Liver (tissue), 9 donors: ENCODE data around the gene RGP1. TPM values are rescaled to one million over a fixed set of nuclear protein-coding genes. Genes with fewer than 3 reads are reported as not detected.

Experiments used
- DNase-seq: peaks from one replicate; pipeline ENCODE4 v3.0.0-alpha.2; 2017; ENCODE audit warnings: low spot score
- H3K27ac ChIP-seq, 2 donors: one replicate each; pipeline ENCODE4 v1.7.0; 2013; ENCODE audit warnings: inconsistent platforms in 2 of 2, low read length in 2 of 2, control low read depth in 1 of 2, low read depth in 1 of 2, mild to moderate bottlenecking in 1 of 2
- H3K27me3 ChIP-seq, 4 donors: one replicate each; pipeline versions ENCODE4 v1.6.1 to v1.7.0; 2013; ENCODE audit warnings: low read length in 3 of 4, inconsistent platforms in 1 of 4, mild to moderate bottlenecking in 1 of 4, moderate library complexity in 1 of 4; ENCODE audit not compliant: control insufficient read depth in 4 of 4, insufficient read depth in 4 of 4
- H3K36me3 ChIP-seq, 4 donors: one replicate each; pipeline versions ENCODE4 v1.6.1 to v1.7.0; 2013; ENCODE audit warnings: low read length in 3 of 4, mild to moderate bottlenecking in 3 of 4, low read depth in 1 of 4, moderate library complexity in 1 of 4; ENCODE audit not compliant: control insufficient read depth in 4 of 4, insufficient read depth in 3 of 4
- H3K4me1 ChIP-seq, 4 donors: one replicate each; pipeline versions ENCODE4 v1.6.1 to v1.7.0; 2013; ENCODE audit warnings: low read length in 3 of 4, mild to moderate bottlenecking in 3 of 4, moderate library complexity in 1 of 4; ENCODE audit not compliant: control insufficient read depth in 4 of 4, insufficient read depth in 4 of 4
- H3K4me3 ChIP-seq, 3 donors: one replicate each; pipeline versions ENCODE4 v1.6.1 to v1.7.0; 2013; ENCODE audit warnings: low read length in 3 of 3, control low read depth in 1 of 3, low read depth in 1 of 3, mild to moderate bottlenecking in 1 of 3
- H3K9ac ChIP-seq, 2 donors: one replicate each; pipeline ENCODE4 v1.7.0; 2013; ENCODE audit warnings: low read length in 2 of 2, mild to moderate bottlenecking in 2 of 2, moderate library complexity in 2 of 2, control low read depth in 1 of 2, low read depth in 1 of 2
- H3K9me3 ChIP-seq, 4 donors: one replicate each; pipeline versions ENCODE4 v1.6.1 to v1.7.0; 2013; ENCODE audit warnings: low read length in 3 of 4; ENCODE audit not compliant: control insufficient read depth in 4 of 4
- EGR1 ChIP-seq, 2 donors: IDR thresholded peaks; 2 replicates each; pipeline ENCODE4 v1.6.1; 2016 to 2018; ENCODE audit warnings: antibody characterized with exemption in 2 of 2, low read depth in 2 of 2
- FOXA2 ChIP-seq: IDR thresholded peaks from 2 replicates; pipeline ENCODE4 v1.6.1; 2016; ENCODE audit warnings: antibody characterized with exemption
- GABPA ChIP-seq, 2 donors: IDR thresholded peaks in 1 of 2; conservative IDR thresholded peaks in 1 of 2; 2 replicates each; pipeline ENCODE4 v1.6.1; 2016; ENCODE audit warnings: antibody characterized with exemption in 2 of 2, mild to moderate bottlenecking in 1 of 2, moderate library complexity in 1 of 2
- HNF4G ChIP-seq: IDR thresholded peaks from 2 replicates; pipeline ENCODE4 v1.6.1; 2016; ENCODE audit warnings: antibody characterized with exemption
- JUND ChIP-seq, 2 donors: IDR thresholded peaks; 2 replicates each; pipeline ENCODE4 v1.6.1; 2016; ENCODE audit warnings: antibody characterized with exemption in 2 of 2
- MAX ChIP-seq: IDR thresholded peaks from 2 replicates; pipeline ENCODE4 v1.6.1; 2016; ENCODE audit warnings: antibody characterized with exemption
- NR2F2 ChIP-seq: IDR thresholded peaks from 2 replicates; pipeline ENCODE4 v1.6.1; 2016; ENCODE audit warnings: antibody characterized with exemption
- RAD21 ChIP-seq, 2 donors: IDR thresholded peaks; 2 replicates each; pipeline ENCODE4 v1.6.1; 2016; ENCODE audit warnings: antibody characterized with exemption in 2 of 2, mild to moderate bottlenecking in 2 of 2
- RXRA ChIP-seq, 2 donors: IDR thresholded peaks; 2 replicates each; pipeline ENCODE4 v1.6.1; 2017 to 2018; ENCODE audit warnings: antibody characterized with exemption in 2 of 2, mild to moderate bottlenecking in 1 of 2
- SP1 ChIP-seq: IDR thresholded peaks from 2 replicates; pipeline ENCODE4 v1.6.1; 2018; ENCODE audit warnings: antibody characterized with exemption, mild to moderate bottlenecking
- TAF1 ChIP-seq: conservative IDR thresholded peaks from 2 replicates; pipeline ENCODE4 v1.6.1; 2016; ENCODE audit warnings: antibody characterized with exemption, mild to moderate bottlenecking
- YY1 ChIP-seq: IDR thresholded peaks from 2 replicates; pipeline ENCODE4 v1.6.1; 2016; ENCODE audit warnings: antibody characterized with exemption, mild to moderate bottlenecking
- WGBS: extraction: QIAGEN DNeasy Blood & Tissue Kit; methylation state at CpG from one replicate; pipeline ENCODE4 v1.1.7; 2013; 5-methylcytosine and 5-hydroxymethylcytosine counted together
- polyA plus RNA-seq, 2 donors: library from polyadenylated mRNA; stranded (reverse) in 1 of 2; unstranded in 1 of 2; fragments of 200-250 nt in 1 of 2; fragments of >200 nt in 1 of 2; fragmentation: Nextera tagmentation in 1 of 2; extraction: Ambion mirVana in 1 of 2; gene quantifications; one replicate each; pipeline versions ENCODE4 v1.2.1 to v1.2.3, GENCODE V29; 2013 to 2015
- total RNA-seq, 2 donors: library from RNA; depleted of rRNA; stranded (reverse); fragments of >200 nt; gene quantifications; one replicate each; pipeline ENCODE4 v1.2.3, GENCODE V29; 2014
- TF ChIP-seq, protein P1 (sequence below): IDR thresholded peaks from 2 replicates; pipeline ENCODE4 v1.6.1; 2016; ENCODE audit warnings: antibody characterized with exemption
- TF ChIP-seq, protein P2 (sequence below): fragments of 150-350 bp; IDR thresholded peaks from 2 replicates; pipeline ENCODE4 v1.5.1; 2017; ENCODE audit warnings: improper control_type of control experiment, low read depth, low read length; ENCODE audit not compliant: missing input control
- TF ChIP-seq, protein P3 (sequence below): IDR thresholded peaks from 2 replicates; pipeline ENCODE4 v1.6.1; 2016; ENCODE audit warnings: antibody characterized with exemption
- TF ChIP-seq, protein P4 (sequence below): IDR thresholded peaks from 2 replicates; pipeline ENCODE4 v1.6.1; 2016; ENCODE audit warnings: antibody characterized with exemption, mild to moderate bottlenecking
- donor health status: healthy.
- donor health status: healthy.
- donor health status: healthy.
- donor health status: healthy.
- donor health status: healthy.

The RGP1 gene
- total and polyA plus RNA-seq, 4 donors, result 2.6 to 10.7 (median 5.9) TPM

- Histone ChIP-seq H3K9ac (no peak overlapping the region), H3K4me3 (no peak overlapping the region), H3K36me3 (peaks cover 46 to 94% (median 86%) of the 10 kb centered on the region in 4 donors), H3K27me3 (no peaks in the 10 kb centered on the region), H3K4me1 (no peaks in the 10 kb centered on the region), H3K9me3 (no peaks in the 10 kb centered on the region), H3K27ac (no peak overlapping the region)
- DNase-seq, result no peak
- TF ChIP-seq, protein P1, sequence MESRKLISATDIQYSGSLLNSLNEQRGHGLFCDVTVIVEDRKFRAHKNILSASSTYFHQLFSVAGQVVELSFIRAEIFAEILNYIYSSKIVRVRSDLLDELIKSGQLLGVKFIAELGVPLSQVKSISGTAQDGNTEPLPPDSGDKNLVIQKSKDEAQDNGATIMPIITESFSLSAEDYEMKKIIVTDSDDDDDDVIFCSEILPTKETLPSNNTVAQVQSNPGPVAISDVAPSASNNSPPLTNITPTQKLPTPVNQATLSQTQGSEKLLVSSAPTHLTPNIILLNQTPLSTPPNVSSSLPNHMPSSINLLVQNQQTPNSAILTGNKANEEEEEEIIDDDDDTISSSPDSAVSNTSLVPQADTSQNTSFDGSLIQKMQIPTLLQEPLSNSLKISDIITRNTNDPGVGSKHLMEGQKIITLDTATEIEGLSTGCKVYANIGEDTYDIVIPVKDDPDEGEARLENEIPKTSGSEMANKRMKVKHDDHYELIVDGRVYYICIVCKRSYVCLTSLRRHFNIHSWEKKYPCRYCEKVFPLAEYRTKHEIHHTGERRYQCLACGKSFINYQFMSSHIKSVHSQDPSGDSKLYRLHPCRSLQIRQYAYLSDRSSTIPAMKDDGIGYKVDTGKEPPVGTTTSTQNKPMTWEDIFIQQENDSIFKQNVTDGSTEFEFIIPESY, result no peak
Measured at GRCh38 chr9:35700942-35701341, 48.1 kb upstream of the RGP1 start.

DNA sequence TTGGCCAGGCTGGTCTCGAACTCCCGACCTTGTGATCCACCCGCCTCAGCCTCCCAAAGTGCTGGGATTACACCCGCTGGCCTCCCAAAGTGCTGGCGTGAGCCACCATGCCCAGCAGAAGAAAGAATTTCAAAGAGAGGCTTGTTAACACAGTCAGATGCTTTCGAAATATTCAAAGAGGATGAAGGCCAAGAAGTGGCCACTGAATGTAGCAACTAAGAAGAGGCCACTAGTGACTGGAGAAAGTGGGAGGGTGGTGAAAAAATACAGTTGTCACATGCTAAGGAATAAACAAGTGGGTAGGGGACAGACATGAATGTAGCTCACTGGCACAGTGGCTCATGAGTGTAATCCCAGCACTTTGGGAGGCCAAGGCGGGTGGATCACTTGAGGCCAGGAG lies 46.4 kb upstream of the RGP1 start:
- Histone ChIP-seq H3K9ac (no peak overlapping the region), H3K4me1 (no peaks in the 10 kb centered on the region), H3K4me3 (no peak overlapping the region), H3K36me3 (peaks cover 50 to 98% (median 96%) of the 10 kb centered on the region in 4 donors), H3K9me3 (no peaks in the 10 kb centered on the region), H3K27ac (no peak overlapping the region), H3K27me3 (no peaks in the 10 kb centered on the region)
- DNase-seq, result no peak
- 96% methylated on average over 7 of the region's 7 CpGs for WGBS
- no peak for TF ChIP-seq RXRA (IDR thresholded peaks at IDR 0.05)
- TF ChIP-seq YY1, result no peak
- TF ChIP-seq HNF4G, result no peak
- no peak for TF ChIP-seq SP1
- TF ChIP-seq, protein P1, result no peak
- no peak for TF ChIP-seq EGR1 (IDR thresholded peaks at IDR 0.05; ENCODE audit: low read depth in 2 of 2)
- TF ChIP-seq, protein P2, sequence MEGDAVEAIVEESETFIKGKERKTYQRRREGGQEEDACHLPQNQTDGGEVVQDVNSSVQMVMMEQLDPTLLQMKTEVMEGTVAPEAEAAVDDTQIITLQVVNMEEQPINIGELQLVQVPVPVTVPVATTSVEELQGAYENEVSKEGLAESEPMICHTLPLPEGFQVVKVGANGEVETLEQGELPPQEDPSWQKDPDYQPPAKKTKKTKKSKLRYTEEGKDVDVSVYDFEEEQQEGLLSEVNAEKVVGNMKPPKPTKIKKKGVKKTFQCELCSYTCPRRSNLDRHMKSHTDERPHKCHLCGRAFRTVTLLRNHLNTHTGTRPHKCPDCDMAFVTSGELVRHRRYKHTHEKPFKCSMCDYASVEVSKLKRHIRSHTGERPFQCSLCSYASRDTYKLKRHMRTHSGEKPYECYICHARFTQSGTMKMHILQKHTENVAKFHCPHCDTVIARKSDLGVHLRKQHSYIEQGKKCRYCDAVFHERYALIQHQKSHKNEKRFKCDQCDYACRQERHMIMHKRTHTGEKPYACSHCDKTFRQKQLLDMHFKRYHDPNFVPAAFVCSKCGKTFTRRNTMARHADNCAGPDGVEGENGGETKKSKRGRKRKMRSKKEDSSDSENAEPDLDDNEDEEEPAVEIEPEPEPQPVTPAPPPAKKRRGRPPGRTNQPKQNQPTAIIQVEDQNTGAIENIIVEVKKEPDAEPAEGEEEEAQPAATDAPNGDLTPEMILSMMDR, result no peak
- TF ChIP-seq, protein P3, sequence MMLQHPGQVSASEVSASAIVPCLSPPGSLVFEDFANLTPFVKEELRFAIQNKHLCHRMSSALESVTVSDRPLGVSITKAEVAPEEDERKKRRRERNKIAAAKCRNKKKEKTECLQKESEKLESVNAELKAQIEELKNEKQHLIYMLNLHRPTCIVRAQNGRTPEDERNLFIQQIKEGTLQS, result no peak
- TF ChIP-seq JUND (IDR thresholded peaks at IDR 0.05), result no peak
- TF ChIP-seq RAD21 (IDR thresholded peaks at IDR 0.05), result no peak
- TF ChIP-seq, protein P4, sequence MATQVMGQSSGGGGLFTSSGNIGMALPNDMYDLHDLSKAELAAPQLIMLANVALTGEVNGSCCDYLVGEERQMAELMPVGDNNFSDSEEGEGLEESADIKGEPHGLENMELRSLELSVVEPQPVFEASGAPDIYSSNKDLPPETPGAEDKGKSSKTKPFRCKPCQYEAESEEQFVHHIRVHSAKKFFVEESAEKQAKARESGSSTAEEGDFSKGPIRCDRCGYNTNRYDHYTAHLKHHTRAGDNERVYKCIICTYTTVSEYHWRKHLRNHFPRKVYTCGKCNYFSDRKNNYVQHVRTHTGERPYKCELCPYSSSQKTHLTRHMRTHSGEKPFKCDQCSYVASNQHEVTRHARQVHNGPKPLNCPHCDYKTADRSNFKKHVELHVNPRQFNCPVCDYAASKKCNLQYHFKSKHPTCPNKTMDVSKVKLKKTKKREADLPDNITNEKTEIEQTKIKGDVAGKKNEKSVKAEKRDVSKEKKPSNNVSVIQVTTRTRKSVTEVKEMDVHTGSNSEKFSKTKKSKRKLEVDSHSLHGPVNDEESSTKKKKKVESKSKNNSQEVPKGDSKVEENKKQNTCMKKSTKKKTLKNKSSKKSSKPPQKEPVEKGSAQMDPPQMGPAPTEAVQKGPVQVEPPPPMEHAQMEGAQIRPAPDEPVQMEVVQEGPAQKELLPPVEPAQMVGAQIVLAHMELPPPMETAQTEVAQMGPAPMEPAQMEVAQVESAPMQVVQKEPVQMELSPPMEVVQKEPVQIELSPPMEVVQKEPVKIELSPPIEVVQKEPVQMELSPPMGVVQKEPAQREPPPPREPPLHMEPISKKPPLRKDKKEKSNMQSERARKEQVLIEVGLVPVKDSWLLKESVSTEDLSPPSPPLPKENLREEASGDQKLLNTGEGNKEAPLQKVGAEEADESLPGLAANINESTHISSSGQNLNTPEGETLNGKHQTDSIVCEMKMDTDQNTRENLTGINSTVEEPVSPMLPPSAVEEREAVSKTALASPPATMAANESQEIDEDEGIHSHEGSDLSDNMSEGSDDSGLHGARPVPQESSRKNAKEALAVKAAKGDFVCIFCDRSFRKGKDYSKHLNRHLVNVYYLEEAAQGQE, result no peak
- TF ChIP-seq TAF1, result no peak
- no peak for TF ChIP-seq FOXA2
- TF ChIP-seq GABPA (IDR thresholded peaks at IDR 0.05 in 1 of 2, conservative IDR thresholded peaks at IDR 0.05 in 1 of 2), result no peak
- TF ChIP-seq MAX, result no peak
- TF ChIP-seq NR2F2, result no peak
